ENCODE results near the gene NAPEPLD. TPM values are rescaled to one million over a fixed set of nuclear protein-coding genes. Genes with fewer than 3 reads are reported as not detected.

Gene NAPEPLD
- total and polyA plus RNA-seq, 5 donors from 2014 or later = 6.4 to 11.2 (median 8.7) TPM

DNA sequence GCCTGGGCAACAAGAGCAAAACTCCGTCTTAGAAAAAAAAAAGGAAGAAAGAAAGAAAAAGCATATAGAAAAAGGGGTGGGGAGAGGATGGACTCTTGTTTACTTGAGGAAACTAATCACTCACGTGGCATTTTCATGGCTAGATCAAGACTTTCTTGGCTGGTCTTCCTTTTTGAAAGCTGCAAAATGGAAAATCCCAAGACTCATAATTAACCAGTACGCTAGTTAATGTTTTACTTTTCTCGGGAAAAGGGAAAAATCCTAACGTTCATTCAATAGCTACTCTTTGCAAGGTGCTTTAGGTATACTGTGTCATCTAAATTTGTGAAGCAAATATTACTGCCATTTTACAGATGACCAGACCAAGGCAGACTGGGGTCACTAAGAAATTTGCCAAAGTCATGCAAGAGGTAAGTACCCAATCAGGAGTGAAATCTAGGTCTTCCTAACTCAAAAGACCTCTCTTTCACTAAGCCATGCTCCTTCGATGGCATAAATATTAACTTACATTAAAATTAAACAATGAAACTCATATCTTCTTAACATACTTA, 24.4 kb downstream of the NAPEPLD start:
- no peak for DNase-seq
- H3K36me3 Mint-ChIP-seq = peaks cover 49% of the 10 kb centered on the region

DNA sequence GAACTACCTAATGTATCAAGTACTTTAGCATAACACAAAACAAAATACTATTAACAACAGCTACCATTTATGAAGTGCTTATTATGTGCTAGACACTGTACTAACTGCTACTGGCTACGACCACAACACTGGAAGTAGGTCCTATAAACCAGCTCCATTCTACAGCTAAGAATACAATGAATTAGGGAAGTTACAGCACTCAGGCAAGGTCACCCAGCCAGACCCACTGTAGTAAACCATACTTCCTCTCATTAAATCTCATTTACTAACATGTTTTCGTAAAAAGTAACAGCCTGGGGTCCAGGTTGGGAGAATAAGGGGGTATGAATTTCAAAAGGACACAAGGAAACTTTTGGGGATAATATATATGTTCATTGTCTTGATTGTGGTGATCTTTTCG, 25.4 kb downstream of the NAPEPLD start:
- Mint-ChIP-seq H3K36me3 (peaks cover 50% of the 10 kb centered on the region), H3K27me3 (peaks cover 4% of the 10 kb centered on the region), H3K4me1 (peaks cover 0 to 7% (median 4%) of the 10 kb centered on the region in 4 donors), H3K4me3 (no peak overlapping the region), H3K27ac (no peak overlapping the region), H3K9me3 (no peaks in the 10 kb centered on the region)
- Histone ChIP-seq H3K27me3 (ENCODE audit: control insufficient read depth, insufficient read depth, low read length) (no peaks in the 10 kb centered on the region), H3K27ac (ENCODE audit: insufficient read depth, low read length, poor library complexity, severe bottlenecking) (no peak overlapping the region), H3K4me3 (ENCODE audit: low read depth, low read length) (no peak overlapping the region), H3K9me3 (ENCODE audit: control insufficient read depth in 2 of 2, low read length in 2 of 2) (no peaks in the 10 kb centered on the region), H3K36me3 (ENCODE audit: control insufficient read depth, insufficient read depth, low read length) (peaks cover 55% of the 10 kb centered on the region), H3K4me1 (ENCODE audit: control insufficient read depth, insufficient read depth, low read length, poor library complexity, severe bottlenecking) (no peaks in the 10 kb centered on the region)
- no peak for DNase-seq
- ATAC-seq (ENCODE audit: low read depth in 2 of 2) = no peak

More for the DNA sequence above, 24.4 kb downstream of the NAPEPLD start:
- Histone ChIP-seq H3K27ac (ENCODE audit: insufficient read depth, low read length, poor library complexity, severe bottlenecking) (no peak overlapping the region), H3K4me1 (ENCODE audit: control insufficient read depth, insufficient read depth, low read length, poor library complexity, severe bottlenecking) (no peaks in the 10 kb centered on the region), H3K4me3 (ENCODE audit: low read depth, low read length) (no peak overlapping the region), H3K36me3 (ENCODE audit: control insufficient read depth, insufficient read depth, low read length) (peaks cover 54% of the 10 kb centered on the region), H3K9me3 (ENCODE audit: control insufficient read depth in 2 of 2, low read length in 2 of 2) (no peaks in the 10 kb centered on the region), H3K27me3 (ENCODE audit: control insufficient read depth, insufficient read depth, low read length) (no peaks in the 10 kb centered on the region)
- Mint-ChIP-seq H3K9me3 (no peaks in the 10 kb centered on the region), H3K27me3 (peaks cover 4% of the 10 kb centered on the region), H3K4me1 (peaks cover 0 to 7% (median 3%) of the 10 kb centered on the region in 4 donors), H3K27ac (no peak overlapping the region), H3K4me3 (no peak overlapping the region)
- no peak for ATAC-seq (ENCODE audit: low read depth in 2 of 2)

DNA sequence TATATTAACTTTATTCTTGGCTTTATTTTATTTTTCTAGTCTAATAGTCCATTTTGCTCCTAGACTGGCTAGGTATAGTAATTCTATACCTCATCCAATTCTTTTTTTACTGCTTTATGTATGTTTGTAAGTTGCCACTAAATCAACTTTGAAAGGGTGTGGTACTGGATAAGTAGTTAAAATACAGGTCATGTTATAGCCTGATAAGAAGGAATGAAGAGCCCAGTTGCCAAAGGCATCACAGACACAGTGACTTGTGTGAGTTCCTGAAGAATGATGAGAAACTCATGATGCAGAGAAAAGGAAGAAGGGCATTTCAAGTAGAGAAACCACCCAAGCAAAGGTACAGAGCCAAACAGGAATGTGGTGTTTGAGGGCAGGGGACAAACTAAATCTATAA, 27.3 kb downstream of the NAPEPLD start:
- no peaks in the 10 kb centered on the region for H3K27me3 ChIP-seq (ENCODE audit: control insufficient read depth, insufficient read depth, low read length)
- H3K4me3 Mint-ChIP-seq = no peak overlapping the region
- peaks cover 43% of the 10 kb centered on the region for H3K36me3 ChIP-seq (ENCODE audit: control insufficient read depth, insufficient read depth, low read length)
- H3K27ac Mint-ChIP-seq = peak overlapping the region in 2 of 3 donors; percentile 5 to 35
- H3K9me3 Mint-ChIP-seq = no peaks in the 10 kb centered on the region
- DNase-seq (no peak), ATAC-seq (ENCODE audit: low read depth in 2 of 2) (no peak)
- no peaks in the 10 kb centered on the region for H3K4me1 ChIP-seq (ENCODE audit: control insufficient read depth, insufficient read depth, low read length, poor library complexity, severe bottlenecking)
- peaks cover 4% of the 10 kb centered on the region for H3K27me3 Mint-ChIP-seq
- H3K36me3 Mint-ChIP-seq = peaks cover 36% of the 10 kb centered on the region
- H3K4me1 Mint-ChIP-seq = peaks cover 0 to 7% (median 4%) of the 10 kb centered on the region in 4 donors
- H3K9me3 ChIP-seq (ENCODE audit: control insufficient read depth in 2 of 2, low read length in 2 of 2) = no peaks in the 10 kb centered on the region
- no peak overlapping the region for H3K27ac ChIP-seq (ENCODE audit: insufficient read depth, low read length, poor library complexity, severe bottlenecking)
- H3K4me3 ChIP-seq (ENCODE audit: low read depth, low read length) = no peak overlapping the region

DNA sequence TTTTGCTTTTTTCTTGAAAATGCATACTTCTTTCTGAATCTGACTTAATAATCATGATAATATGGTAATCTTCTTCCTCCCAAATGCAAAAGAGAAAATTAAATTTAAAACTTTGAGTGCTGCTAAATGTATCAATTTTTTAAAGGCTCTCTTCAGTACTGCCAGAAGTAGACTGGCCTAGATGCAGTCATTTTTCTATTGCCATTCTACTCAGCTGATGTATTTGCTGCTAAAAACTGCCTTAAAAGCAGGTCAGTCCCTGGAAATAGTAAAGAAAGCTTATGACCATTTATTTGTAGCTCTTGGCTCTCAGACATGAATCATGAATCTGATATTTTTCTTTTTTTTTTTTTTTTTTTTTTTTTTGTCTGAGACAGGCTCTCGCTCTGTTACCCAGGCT, 28.5 kb downstream of the NAPEPLD start:
- Mint-ChIP-seq H3K4me1 (peaks cover 0 to 7% (median 4%) of the 10 kb centered on the region in 4 donors), H3K27ac (no peak overlapping the region), H3K27me3 (peaks cover 4% of the 10 kb centered on the region), H3K36me3 (peaks cover 33% of the 10 kb centered on the region), H3K9me3 (no peaks in the 10 kb centered on the region), H3K4me3 (no peak overlapping the region)
- H3K36me3 ChIP-seq (ENCODE audit: control insufficient read depth, insufficient read depth, low read length) = peaks cover 39% of the 10 kb centered on the region
- no peak overlapping the region for H3K4me3 ChIP-seq (ENCODE audit: low read depth, low read length)
- no peaks in the 10 kb centered on the region for H3K27me3 ChIP-seq (ENCODE audit: control insufficient read depth, insufficient read depth, low read length)
- ATAC-seq (ENCODE audit: low read depth in 2 of 2) (no peak), DNase-seq (no peak)
- no peaks in the 10 kb centered on the region for H3K4me1 ChIP-seq (ENCODE audit: control insufficient read depth, insufficient read depth, low read length, poor library complexity, severe bottlenecking)
- no peak overlapping the region for H3K27ac ChIP-seq (ENCODE audit: insufficient read depth, low read length, poor library complexity, severe bottlenecking)
- H3K9me3 ChIP-seq (ENCODE audit: control insufficient read depth in 2 of 2, low read length in 2 of 2) = no peaks in the 10 kb centered on the region

DNA sequence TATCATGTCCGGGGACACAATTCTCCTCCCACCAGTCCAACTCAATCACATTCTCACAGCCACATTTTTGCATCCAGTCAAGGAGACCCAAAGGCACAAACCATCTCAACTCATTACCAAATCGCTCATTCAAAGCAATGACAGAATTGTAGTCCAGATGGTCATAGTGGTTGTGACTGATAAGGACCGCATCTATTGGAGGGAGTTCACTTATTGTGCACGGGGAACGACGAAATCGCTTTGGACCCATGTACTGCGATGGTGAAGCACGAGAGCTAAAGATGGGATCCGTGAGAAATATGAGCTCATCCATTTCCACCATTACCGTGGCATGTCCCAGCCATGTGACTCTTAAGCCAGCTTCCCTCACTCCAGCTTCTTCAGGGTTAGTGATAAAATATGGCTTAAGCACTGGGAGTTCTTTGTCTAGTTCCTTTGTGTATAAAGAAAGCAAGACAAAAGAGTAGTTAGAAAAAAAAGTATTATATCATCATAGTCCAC, 29.1 kb downstream of the NAPEPLD start:
- peaks cover 4% of the 10 kb centered on the region for H3K27me3 Mint-ChIP-seq
- H3K4me1 ChIP-seq (ENCODE audit: control insufficient read depth, insufficient read depth, low read length, poor library complexity, severe bottlenecking) = no peaks in the 10 kb centered on the region
- H3K27ac ChIP-seq (ENCODE audit: insufficient read depth, low read length, poor library complexity, severe bottlenecking) = no peak overlapping the region
- H3K4me3 Mint-ChIP-seq = no peak overlapping the region
- ATAC-seq (ENCODE audit: low read depth in 2 of 2) (no peak), DNase-seq (no peak)
- H3K4me1 Mint-ChIP-seq = peaks cover 0 to 8% (median 5%) of the 10 kb centered on the region in 4 donors
- no peaks in the 10 kb centered on the region for H3K27me3 ChIP-seq (ENCODE audit: control insufficient read depth, insufficient read depth, low read length)
- H3K4me3 ChIP-seq (ENCODE audit: low read depth, low read length) = no peak overlapping the region
- H3K9me3 Mint-ChIP-seq = no peaks in the 10 kb centered on the region
- H3K9me3 ChIP-seq (ENCODE audit: control insufficient read depth in 2 of 2, low read length in 2 of 2) = no peaks in the 10 kb centered on the region
- peaks cover 33% of the 10 kb centered on the region for H3K36me3 Mint-ChIP-seq
- no peak overlapping the region for H3K27ac Mint-ChIP-seq
- peaks cover 40% of the 10 kb centered on the region for H3K36me3 ChIP-seq (ENCODE audit: control insufficient read depth, insufficient read depth, low read length)

DNA sequence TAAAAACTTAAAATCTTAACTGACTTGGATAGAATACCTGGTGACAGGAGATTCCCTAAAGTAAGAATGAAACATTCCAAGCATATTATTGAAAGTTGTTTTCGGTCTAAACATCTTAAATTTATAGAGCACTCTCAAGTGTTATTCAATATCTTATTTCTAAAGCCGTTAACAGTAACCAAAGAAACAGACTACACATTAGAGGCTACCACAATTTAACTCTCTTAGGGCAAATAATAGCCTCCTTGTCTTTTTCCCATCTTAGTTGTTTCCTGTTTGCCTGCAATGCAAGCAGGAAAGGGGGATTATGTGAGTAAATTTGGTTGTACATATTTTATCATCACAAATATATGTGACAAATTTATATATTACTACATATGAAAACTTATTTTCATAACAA, 31.4 kb downstream of the NAPEPLD start:
- no peak overlapping the region for H3K4me3 ChIP-seq (ENCODE audit: low read depth, low read length)
- peaks cover 41% of the 10 kb centered on the region for H3K36me3 ChIP-seq (ENCODE audit: control insufficient read depth, insufficient read depth, low read length)
- no peak for ATAC-seq (ENCODE audit: low read depth in 2 of 2)
- Mint-ChIP-seq H3K9me3 (peaks cover 0 to 5% (median 1%) of the 10 kb centered on the region in 7 donors), H3K4me1 (peaks cover 0 to 13% (median 4%) of the 10 kb centered on the region in 4 donors), H3K27ac (no peak overlapping the region), H3K36me3 (peaks cover 40% of the 10 kb centered on the region), H3K4me3 (no peak overlapping the region), H3K27me3 (peaks cover 4% of the 10 kb centered on the region)
- no peak overlapping the region for H3K27ac ChIP-seq (ENCODE audit: insufficient read depth, low read length, poor library complexity, severe bottlenecking)
- no peak for DNase-seq
- no peaks in the 10 kb centered on the region for H3K27me3 ChIP-seq (ENCODE audit: control insufficient read depth, insufficient read depth, low read length)
- no peaks in the 10 kb centered on the region for H3K9me3 ChIP-seq (ENCODE audit: control insufficient read depth in 2 of 2, low read length in 2 of 2)
- H3K4me1 ChIP-seq (ENCODE audit: control insufficient read depth, insufficient read depth, low read length, poor library complexity, severe bottlenecking) = no peaks in the 10 kb centered on the region

DNA sequence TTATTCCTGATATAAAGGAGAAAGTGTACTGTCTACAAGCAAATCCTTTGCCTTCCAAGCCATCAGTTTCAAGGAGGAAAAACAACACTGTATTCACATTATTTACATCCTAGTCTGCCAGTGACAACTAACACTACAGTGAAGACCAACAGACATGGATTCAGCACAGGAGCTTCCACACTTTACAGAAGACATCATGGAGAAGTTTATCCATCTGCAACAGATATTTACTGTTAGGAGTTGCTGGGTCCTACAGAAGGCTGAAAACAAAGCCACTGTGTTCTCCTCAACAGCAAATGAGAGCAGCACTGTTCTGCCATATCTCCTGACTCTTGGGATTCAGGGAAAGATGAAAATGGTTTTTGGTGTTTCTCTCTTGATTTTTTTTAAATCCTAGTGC, 31.9 kb downstream of the NAPEPLD start:
- Mint-ChIP-seq H3K27ac (peak overlapping the region in 1 of 3 donors; percentile 32), H3K4me3 (no peak overlapping the region), H3K4me1 (peaks cover 0 to 13% (median 3%) of the 10 kb centered on the region in 4 donors), H3K27me3 (peaks cover 4% of the 10 kb centered on the region), H3K36me3 (peaks cover 40% of the 10 kb centered on the region), H3K9me3 (peaks cover 0 to 5% (median 1%) of the 10 kb centered on the region in 7 donors)
- DNase-seq = no peak
- Histone ChIP-seq H3K4me3 (ENCODE audit: low read depth, low read length) (no peak overlapping the region), H3K36me3 (ENCODE audit: control insufficient read depth, insufficient read depth, low read length) (peaks cover 36% of the 10 kb centered on the region), H3K27ac (ENCODE audit: insufficient read depth, low read length, poor library complexity, severe bottlenecking) (no peak overlapping the region), H3K27me3 (ENCODE audit: control insufficient read depth, insufficient read depth, low read length) (no peaks in the 10 kb centered on the region), H3K4me1 (ENCODE audit: control insufficient read depth, insufficient read depth, low read length, poor library complexity, severe bottlenecking) (no peaks in the 10 kb centered on the region), H3K9me3 (ENCODE audit: control insufficient read depth in 2 of 2, low read length in 2 of 2) (no peaks in the 10 kb centered on the region)
- ATAC-seq (ENCODE audit: low read depth in 2 of 2) = no peak

DNA sequence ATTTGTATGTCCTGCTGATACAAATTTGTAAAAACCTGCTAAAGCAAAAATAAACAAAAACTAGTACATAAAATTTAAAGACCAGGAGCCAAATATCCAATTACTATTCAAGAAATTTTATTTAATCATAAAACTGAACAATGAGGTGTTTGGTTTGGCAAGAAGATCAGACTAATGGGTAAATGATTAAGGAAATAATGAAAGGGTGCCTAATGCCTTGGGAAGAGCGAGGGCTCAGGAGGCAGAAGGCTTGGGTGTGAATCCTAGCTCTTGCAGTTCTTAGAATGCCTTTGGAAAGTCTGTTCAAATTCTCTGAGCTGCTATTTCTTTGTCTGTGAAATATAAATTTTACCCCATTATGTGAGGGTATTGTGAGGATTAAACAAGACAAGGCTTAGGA, 32.4 kb downstream of the NAPEPLD start:
- Mint-ChIP-seq H3K36me3 (peaks cover 40% of the 10 kb centered on the region), H3K4me1 (peaks cover 0 to 9% (median 3%) of the 10 kb centered on the region in 4 donors), H3K27me3 (peaks cover under 1% of the 10 kb centered on the region), H3K4me3 (no peak overlapping the region), H3K9me3 (peaks cover 0 to 5% (median 1%) of the 10 kb centered on the region in 7 donors), H3K27ac (peak overlapping the region in 1 of 3 donors; percentile 32)
- no peak overlapping the region for H3K4me3 ChIP-seq (ENCODE audit: low read depth, low read length)
- no peaks in the 10 kb centered on the region for H3K9me3 ChIP-seq (ENCODE audit: control insufficient read depth in 2 of 2, low read length in 2 of 2)
- H3K4me1 ChIP-seq (ENCODE audit: control insufficient read depth, insufficient read depth, low read length, poor library complexity, severe bottlenecking) = no peaks in the 10 kb centered on the region
- ATAC-seq (ENCODE audit: low read depth in 2 of 2) (no peak), DNase-seq (no peak)
- no peaks in the 10 kb centered on the region for H3K27me3 ChIP-seq (ENCODE audit: control insufficient read depth, insufficient read depth, low read length)
- no peak overlapping the region for H3K27ac ChIP-seq (ENCODE audit: insufficient read depth, low read length, poor library complexity, severe bottlenecking)
- peaks cover 35% of the 10 kb centered on the region for H3K36me3 ChIP-seq (ENCODE audit: control insufficient read depth, insufficient read depth, low read length)
